ENCODE results near the gene KCNMA1.
A peak's percentile ranks its signal among the peaks of the same experiment; 100 is the strongest.

The KCNMA1 gene

DNA sequence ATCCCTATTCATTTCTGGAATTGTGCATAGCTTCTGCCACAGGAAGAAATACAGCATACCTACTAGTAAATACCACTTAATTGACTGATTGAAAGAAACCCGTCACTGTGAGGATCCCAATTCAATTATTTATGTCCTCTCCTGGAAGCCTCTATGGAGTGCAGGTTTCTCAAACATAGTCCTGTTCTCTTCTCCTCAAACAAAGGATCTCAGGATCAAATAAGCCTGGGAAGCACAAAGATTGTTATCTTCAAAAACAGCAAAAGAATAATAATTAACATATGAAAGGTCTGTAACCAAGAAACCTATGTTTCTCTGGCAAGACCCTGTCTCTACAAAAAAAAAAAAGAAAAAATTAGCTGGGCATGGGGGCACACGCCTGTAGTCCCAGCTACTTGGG is 127.3 kb downstream of the KCNMA1 start:
- DNase-seq (ENCODE audit: low read depth in 2 of 2), result no peak

DNA sequence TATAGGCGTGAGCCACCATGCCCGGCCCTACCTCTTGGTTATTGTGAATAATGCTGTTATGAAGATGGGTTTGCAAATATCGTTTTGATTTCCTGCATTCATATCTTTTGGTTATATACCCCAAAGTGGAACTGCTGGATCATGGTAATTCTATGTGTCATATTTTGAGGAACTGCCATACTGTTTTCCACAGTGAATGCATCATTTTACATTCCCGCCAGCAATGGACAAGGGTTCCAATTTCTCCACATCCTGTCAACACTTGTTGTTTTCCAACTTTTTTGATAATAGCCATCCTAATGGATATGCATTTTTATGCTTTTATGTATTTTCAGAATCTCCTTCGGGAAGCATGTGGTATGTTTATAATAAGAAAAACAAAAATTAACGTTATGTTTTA is 128.2 kb downstream of the KCNMA1 start:
- no peak for DNase-seq (ENCODE audit: low read depth in 2 of 2)

- DNase-seq (ENCODE audit: low read depth in 2 of 2), result no peak
Measured at GRCh38 chr10:77507291-77507880, 130.2 kb downstream of the KCNMA1 start.

DNA sequence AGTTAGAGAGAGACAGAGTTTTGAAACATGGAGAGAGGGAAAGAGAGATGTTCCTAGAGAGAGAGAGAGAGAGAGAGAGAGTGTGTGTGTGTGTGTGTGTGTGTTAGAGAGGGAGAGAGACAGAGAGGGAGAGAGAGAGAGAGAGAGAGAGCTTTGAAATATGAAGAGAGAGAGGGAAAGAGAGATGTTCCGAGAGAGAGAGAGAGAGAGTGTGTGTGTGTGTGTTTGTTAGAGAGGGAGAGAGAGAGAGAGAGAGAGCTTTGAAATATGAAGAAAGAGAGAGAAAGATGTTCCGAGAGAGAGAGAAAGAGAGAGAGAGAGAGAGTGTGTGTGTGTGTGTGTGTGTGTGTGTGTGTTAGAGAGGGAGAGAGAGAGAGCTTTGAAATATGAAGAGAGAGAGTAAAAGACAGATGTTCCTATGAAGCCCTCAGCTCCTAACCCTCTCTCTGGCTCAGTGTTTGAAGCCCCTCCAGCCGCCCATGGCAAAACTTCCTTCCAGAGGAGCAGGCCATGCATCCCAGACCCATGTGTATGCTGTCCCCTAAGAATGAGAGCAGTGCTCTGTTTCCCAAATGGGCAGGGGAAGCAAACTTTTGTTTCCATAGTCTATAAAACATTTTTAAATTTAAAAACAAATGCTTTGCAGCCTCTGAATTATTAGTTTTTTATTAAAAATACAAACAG is 130.9 kb downstream of the KCNMA1 start:
- no peak for DNase-seq (ENCODE audit: low read depth in 2 of 2)

DNA sequence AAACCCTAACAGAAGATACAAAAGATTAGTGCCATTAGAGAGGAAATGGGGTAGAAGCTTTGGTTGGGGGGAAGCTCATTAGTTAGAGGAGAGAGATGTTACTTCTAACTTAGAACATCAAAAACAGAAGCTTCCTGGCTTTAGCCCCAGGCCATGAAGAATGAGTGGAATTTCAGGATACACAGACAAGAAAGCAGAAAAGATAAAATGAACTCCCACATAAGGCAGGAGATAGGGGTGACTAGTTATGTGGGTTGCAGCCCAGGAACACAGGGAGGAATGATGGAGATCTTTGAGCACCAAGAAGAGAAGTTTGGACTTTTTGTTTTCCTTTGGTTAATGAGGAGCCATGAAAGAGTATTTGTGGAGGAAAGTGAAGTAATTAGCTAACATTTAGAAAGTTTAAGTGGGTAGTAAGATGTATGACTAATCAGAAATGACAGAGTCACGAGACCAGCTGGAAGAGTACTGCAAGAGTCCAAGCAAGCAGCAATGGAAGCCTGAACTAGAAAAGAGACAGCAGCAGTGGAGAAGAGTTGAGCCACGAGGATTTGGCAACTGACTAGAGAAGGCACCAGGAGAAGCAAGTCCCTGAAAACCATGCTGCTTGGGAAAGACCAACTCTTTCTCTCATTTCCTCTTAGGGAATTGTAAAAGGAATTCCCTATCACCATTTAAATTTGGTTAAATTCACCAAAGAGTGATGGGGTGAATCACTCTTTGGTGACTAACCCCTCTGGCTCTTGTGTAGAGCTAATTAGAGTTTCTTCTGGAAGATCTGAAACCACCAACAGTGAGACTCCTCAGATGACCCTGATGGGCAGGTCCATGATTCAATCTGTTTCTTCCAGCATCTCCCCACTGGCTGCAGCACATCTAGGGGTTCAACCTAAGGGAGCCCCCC is 131.9 kb downstream of the KCNMA1 start:
- DNase-seq (ENCODE audit: low read depth in 2 of 2), result peak; percentile 92

DNA sequence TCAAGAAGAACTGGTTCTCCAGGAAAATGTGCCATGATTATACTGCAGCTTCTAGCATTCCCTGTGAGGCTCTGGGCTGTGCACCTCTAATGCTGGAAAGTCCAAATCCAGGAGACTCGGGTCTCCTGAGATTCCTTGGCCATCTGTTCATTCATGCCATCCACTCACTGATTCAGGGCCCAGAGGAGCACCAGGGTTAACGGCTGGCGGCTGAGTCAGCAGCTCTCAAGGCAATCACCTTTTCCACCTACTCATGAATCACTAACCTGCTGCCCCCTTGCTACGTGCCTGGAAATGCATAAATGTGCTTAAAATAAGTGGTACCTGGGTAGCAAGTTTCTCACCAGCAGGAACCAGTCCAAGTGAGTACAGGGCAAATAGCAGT is 132.7 kb downstream of the KCNMA1 start:
- no peak for DNase-seq (ENCODE audit: low read depth in 2 of 2)

DNA sequence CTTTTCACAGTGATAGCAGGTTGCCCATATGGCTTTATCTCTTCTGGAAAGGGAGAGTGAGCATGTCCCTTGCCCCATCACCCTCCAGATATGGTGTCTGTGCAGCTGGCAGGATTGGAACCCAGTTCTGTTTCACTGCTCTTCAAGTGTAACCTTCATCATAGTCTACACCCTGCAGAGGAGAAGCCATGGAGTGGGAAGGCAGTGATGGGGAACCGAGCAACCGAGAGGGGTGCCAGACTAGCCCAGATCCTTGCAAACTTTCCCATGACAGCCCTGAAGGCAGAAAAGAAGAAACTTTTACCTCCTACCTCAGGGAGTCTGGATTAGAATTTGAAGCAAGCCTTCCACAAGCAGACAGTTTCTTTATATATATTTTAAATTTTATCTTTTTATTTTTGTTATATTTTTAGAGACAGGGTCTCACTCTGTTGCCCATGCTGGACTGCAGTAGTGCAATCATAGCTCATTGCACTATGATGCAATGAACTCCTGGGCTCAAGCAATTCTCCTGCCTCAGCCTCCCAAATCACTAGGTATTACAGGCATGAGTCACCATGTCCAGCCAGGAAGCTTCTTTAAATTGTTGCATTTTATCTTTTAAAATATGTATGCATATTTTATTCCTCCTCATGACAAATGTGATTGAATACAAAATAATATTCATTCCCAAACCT is 133.3 kb downstream of the KCNMA1 start:
- peak in 1 of 2 experiments; percentile 49 for DNase-seq (ENCODE audit: low read depth in 2 of 2)

- DNase-seq (ENCODE audit: low read depth in 2 of 2), result no peak
Measured at GRCh38 chr10:77501846-77502261, 135.8 kb downstream of the KCNMA1 start.

DNA sequence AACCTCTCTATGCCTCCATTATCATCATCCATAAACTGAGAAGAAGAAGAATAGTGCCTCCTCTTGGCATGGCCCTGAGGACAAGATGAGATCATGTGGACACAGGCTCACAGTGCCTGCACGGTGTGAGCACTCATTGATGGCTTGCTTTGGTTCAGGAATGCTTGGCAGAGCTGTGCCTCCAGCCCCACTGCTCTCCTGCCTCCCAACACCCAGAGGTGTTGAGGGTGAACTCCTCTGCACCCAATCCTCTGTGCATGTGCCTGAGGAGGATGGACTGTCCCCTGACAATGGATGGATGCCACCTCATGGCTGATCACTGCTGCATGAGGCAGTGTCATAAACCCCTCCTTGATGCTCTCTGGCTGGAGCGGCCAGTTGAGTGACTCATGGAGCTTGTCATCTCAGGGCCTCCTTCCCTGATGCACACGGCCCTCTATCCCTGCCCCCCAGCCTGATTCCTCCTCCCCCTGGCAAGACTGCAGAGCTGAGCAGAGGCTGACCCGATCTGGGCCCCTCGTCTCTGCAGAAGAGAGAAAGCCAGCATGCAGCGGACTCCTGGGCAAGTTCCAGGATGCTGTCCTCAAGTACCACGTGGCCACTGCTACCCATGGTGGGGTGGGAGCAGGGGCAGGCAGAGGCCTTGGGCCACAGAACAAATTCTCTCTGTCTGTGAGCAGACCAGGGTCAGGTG is 136.3 kb downstream of the KCNMA1 start:
- peak; percentile 88 to 89 for DNase-seq (ENCODE audit: low read depth in 2 of 2)

- no peak for DNase-seq (ENCODE audit: low read depth in 2 of 2)
Measured at GRCh38 chr10:77500754-77501151, 136.9 kb downstream of the KCNMA1 start.

DNA sequence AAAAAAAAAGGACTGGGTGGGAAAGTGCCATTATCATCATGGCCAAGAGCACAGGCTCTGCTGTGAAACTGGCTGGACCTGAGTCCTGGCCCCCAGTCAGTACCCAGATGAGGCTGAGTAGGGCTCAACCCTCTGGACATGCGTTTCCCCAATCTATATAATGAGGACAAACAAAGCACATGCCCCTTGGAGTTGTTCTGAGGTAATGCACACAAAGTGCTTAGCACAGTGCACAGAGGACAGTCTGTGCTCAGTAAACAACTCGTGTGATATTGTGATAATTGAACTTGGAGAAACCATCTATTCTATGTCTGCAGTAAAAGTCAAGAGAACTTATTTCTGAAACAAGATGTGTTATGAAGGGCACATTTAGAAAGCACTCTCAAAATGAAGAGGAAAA is 138.8 kb downstream of the KCNMA1 start:
- DNase-seq (ENCODE audit: low read depth in 2 of 2), result no peak

GRCh38 chr10:77498210-77498609 is 139.4 kb downstream of the KCNMA1 start:
- no peak for DNase-seq (ENCODE audit: low read depth in 2 of 2)

- DNase-seq (ENCODE audit: low read depth in 2 of 2), result no peak
Measured at GRCh38 chr10:77497748-77498147, 139.9 kb downstream of the KCNMA1 start.

DNA sequence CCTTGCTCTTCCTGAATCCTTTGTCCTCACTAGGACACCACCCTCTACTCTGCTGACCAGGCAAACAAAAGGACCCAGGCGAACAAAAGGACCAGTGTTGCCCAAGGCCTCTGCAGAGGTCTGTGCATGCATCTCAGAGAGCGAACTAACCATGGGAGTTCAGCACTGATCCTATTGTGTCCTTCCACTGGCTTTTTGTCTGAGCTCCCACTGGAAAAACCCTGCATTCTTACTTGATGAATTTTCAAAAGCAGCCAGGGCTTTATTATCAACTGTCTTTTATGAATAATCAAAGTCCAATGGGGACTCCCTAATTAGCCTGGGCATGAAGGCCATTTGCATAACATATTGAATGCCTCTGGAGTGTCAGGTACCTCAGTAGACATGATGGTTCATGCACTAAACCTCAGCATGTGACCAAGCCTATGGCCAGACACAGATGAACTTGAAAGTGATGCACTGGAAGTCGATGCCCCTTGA is 140.6 kb downstream of the KCNMA1 start:
- DNase-seq (ENCODE audit: low read depth in 2 of 2), result no peak

DNA sequence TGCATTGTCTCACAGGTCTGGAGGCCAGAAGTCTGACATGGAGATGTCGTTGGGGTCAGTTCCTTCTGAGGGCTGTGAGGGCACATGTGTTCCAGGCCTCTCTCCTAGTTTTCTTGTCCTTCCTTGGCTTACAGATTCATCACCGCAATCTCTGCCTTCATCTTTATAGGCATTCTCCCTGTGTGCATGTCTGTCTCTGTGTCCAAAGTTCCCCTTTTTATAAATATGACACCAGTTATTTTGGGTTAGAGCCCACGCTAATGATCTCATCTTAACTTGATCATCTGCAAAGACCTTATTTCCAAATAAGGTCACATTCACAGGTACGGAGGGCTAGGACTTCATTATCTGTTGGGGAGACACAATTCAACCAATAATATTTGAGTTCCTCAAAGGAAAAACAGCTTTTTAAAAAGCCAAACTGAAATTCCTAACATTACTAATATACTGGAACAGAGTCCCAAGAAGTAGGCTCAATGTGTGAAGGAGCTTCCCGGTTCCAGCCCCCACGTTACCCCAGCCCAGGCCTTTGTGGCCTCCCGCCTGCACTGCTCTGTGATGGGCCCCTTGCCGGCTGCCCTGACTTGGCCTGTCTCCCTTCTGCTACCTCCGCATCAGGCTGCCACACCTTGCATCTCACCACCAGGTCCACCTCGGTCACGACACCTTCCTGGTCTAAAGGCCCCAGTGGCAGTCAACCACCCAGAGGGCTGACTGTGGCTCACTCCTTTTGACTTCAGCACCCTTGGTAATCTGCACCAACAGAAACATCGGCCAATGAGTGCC is 142.7 kb downstream of the KCNMA1 start:
- DNase-seq (ENCODE audit: low read depth in 2 of 2), result no peak

GRCh38 chr10:77494327-77494726 is 143.3 kb downstream of the KCNMA1 start:
- peak in 1 of 2 experiments; percentile 35 for DNase-seq (ENCODE audit: low read depth in 2 of 2)

DNA sequence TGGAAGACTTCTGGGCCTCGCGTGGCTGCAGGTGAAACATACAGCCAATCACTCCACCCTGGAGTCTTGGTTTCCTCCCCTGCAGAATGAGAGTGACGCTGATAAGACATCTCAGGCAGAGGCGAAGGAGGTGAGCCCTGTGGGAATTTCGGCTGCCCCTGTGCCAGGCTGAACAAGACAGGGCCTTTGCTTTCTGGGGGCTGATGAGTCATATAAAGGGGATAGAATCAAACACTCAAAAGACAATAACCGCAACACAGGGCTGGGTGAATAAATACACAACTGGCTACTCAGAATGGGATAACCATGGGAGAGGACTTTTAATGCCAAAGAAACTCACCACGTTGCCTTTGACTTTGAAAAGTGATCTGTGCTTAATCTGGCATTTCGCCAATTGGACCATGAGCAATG is 143.8 kb downstream of the KCNMA1 start:
- no peak for DNase-seq (ENCODE audit: low read depth in 2 of 2)

DNA sequence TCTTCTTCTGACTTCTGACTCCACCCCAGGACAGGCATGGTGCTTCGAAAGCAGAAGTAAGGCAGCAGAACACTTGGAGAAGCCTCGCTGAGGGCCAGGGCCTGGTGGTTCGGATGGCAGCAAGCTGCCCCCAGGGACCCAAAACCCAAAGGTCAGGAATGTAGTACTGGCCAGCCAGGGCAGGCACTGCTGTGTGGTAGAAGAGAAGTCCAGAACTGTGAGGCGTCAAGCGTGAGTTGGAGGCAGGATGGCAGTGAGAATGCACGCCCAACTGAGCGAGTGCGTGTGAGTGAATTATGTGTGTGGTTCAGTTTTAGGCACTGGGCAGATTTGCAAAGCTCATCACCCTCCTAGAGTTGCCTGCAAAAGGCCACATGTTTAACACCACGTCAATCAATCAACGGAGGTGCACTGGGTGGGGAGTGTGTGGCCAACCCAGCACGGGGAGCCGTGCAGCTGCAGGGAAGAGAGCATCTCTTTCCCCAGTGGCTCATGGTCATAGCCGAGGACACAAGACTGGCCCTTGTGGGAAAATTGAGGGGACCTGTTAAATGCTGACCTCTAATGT is 144.3 kb downstream of the KCNMA1 start:
- no peak for DNase-seq (ENCODE audit: low read depth in 2 of 2)

- DNase-seq (ENCODE audit: low read depth in 2 of 2), result no peak
Measured at GRCh38 chr10:77492368-77492994, 145.1 kb downstream of the KCNMA1 start.
